ENCODE results near the gene RBPJL. TPM values are rescaled to one million over a fixed set of nuclear protein-coding genes. Genes with fewer than 3 reads are reported as not detected.

Gene RBPJL
- not detected in 2 replicates for total RNA-seq (2014; rRNA removed)
- Bru-seq, nascent RNA, result not detected
- BruChase-seq, experiment 1, labeled RNA remaining after a 6-hour chase, result not detected
- not detected for BruChase-seq, experiment 2, labeled RNA remaining after a 2-hour chase
- long read RNA-seq, partial matches to known transcripts, result 0 of 1 reads
- long read RNA-seq, other reads (novel, unspliced or antisense), result 1 of 1 reads

DNA sequence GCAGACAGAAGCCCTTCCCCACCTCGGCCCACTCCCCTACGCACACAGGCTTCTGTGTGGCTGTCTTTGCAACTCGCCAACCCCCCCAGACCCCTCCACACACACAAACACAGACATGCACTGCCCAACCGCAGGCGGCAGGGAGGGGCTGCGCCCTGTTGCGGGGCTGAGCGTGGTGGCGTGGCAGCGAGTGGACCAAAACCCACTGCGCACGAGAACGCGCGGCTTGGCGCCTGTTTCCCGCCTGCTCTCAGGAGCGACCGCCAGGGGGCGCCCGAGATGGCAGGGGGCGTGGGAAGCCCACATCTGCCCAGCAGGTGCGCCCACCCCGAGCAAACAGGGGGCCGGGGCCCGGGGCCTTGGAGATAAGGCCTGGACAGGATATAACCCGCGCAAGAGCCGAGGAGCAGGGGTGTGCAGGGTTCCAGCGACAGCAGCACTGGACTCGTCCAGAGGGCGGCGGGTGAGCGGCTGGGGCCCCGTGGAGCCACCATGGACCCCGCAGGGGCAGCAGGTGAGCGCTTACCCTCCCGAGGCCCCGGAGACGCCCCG, at the start of gene RBPJL:
Gene RBPJL, plus strand, starts transcription at position 410 of the 552 bp plus-strand sequence. Its CDS starts 83 bp downstream, at position 493.
- Histone ChIP-seq H3K36me3 (ENCODE audit: low read depth, low read length) (no peaks in the 10 kb centered on the region), H2AFZ (ENCODE audit: low read length) (no peak within 1 kb of the TSS)
- TF ChIP-seq, protein P1, sequence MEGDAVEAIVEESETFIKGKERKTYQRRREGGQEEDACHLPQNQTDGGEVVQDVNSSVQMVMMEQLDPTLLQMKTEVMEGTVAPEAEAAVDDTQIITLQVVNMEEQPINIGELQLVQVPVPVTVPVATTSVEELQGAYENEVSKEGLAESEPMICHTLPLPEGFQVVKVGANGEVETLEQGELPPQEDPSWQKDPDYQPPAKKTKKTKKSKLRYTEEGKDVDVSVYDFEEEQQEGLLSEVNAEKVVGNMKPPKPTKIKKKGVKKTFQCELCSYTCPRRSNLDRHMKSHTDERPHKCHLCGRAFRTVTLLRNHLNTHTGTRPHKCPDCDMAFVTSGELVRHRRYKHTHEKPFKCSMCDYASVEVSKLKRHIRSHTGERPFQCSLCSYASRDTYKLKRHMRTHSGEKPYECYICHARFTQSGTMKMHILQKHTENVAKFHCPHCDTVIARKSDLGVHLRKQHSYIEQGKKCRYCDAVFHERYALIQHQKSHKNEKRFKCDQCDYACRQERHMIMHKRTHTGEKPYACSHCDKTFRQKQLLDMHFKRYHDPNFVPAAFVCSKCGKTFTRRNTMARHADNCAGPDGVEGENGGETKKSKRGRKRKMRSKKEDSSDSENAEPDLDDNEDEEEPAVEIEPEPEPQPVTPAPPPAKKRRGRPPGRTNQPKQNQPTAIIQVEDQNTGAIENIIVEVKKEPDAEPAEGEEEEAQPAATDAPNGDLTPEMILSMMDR (conservative IDR thresholded peaks at IDR 0.05; ENCODE audit: low read depth, low read length), result peak; percentile 86
- no peak for TF ChIP-seq EZH2 (IDR thresholded peaks at IDR 0.05; ENCODE audit: low read length, unreplicated experiment)

GRCh38 chr20:45257161-45257560, 49.5 kb upstream of the RBPJL start:
- DNase-seq, result peak; percentile 13

More for the DNA sequence above, at the start of gene RBPJL:
- no peaks in the 10 kb centered on the region for H3K4me1 ChIP-seq (ENCODE audit: insufficient read depth, low read length)
- intact Hi-C loops (cut with micrococcal nuclease), result no loop called here
- DNase-seq, result no peak
- H3K9me3 ChIP-seq (ENCODE audit: low read length), result no peaks in the 10 kb centered on the region
- BruUV-seq (replicated peaks), result no TSS peak
- ChIA-PET POLR2A (ENCODE audit: unreplicated experiment) (no interaction called here), CTCF (interaction anchor here (0.7 kb wide), 1 partner anchor 293 kb away, joined by 3 read pairs; no protein-coding TSS in a partner anchor)
- no peak within 1 kb of the TSS for H3K4me3 ChIP-seq (ENCODE audit: low read length)
- no peaks in the 10 kb centered on the region for H3K9me2 ChIP-seq (replicated peaks; ENCODE audit: low read length)
- no peaks in the 10 kb centered on the region for H3K27me3 ChIP-seq (ENCODE audit: low read length)
- no peaks in the 10 kb centered on the region for H3F3A ChIP-seq (ENCODE audit: low read length, unreplicated experiment)
- no peak within 1 kb of the TSS for H3K4me2 ChIP-seq (ENCODE audit: low read length)
- no peak within 1 kb of the TSS for H3K27ac ChIP-seq (ENCODE audit: low read length)
- no peaks in the 10 kb centered on the region for H3K79me2 ChIP-seq (ENCODE audit: low read length)
- H4K20me1 ChIP-seq (ENCODE audit: low read length), result no peaks in the 10 kb centered on the region
- no peak within 1 kb of the TSS for H3K9ac ChIP-seq (ENCODE audit: low read length)
- no peak for ATAC-seq

DNA sequence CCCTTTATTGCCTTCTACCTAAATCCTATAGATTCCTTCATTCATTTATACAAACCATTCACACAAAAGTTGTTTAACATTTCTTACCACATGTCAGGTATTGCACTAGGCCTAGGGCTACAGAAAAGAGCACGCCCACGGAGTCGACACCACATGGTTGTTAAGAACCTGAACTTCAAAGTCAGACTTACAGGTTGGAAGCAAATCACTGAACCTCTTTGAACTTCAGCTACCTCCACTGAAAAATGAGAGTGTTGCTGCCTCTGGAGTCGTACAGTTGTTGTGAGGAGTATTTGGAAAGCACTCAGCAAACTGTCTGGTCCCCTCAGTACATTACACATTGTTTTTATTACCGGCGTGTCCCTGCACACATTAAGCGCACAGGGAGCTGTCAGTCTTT, 48.9 kb upstream of the RBPJL start:
- Histone ChIP-seq H3K4me2 (ENCODE audit: low read length) (no peak overlapping the region), H3K4me1 (ENCODE audit: insufficient read depth, low read length) (peaks cover 30% of the 10 kb centered on the region), H2AFZ (ENCODE audit: low read length) (no peak overlapping the region), H3K79me2 (ENCODE audit: low read length) (0 out of 2 replicates have a peak, but pooled peaks cover 6% of the 10 kb centered on the region), H3K4me3 (ENCODE audit: low read length) (no peak overlapping the region), H4K20me1 (ENCODE audit: low read length) (no peaks in the 10 kb centered on the region), H3K9me3 (ENCODE audit: low read length) (no peaks in the 10 kb centered on the region), H3K36me3 (ENCODE audit: low read depth, low read length) (no peaks in the 10 kb centered on the region), H3K27ac (ENCODE audit: low read length) (no peak overlapping the region), H3K9ac (ENCODE audit: low read length) (no peak overlapping the region), H3F3A (ENCODE audit: low read length, unreplicated experiment) (no peaks in the 10 kb centered on the region), H3K27me3 (ENCODE audit: low read length) (no peaks in the 10 kb centered on the region), H3K9me2 (replicated peaks; ENCODE audit: low read length) (no peaks in the 10 kb centered on the region)
- POLR2A ChIA-PET (ENCODE audit: unreplicated experiment), result no interaction called here
- ATAC-seq (no peak), DNase-seq (no peak)
- intact Hi-C loops (cut with micrococcal nuclease), result no loop called here
- no TSS peak for BruUV-seq (replicated peaks)
- CTCF ChIA-PET, result no interaction called here
- TF ChIP-seq, protein P1 (conservative IDR thresholded peaks at IDR 0.05; ENCODE audit: low read depth, low read length), result no peak
- TF ChIP-seq EZH2 (IDR thresholded peaks at IDR 0.05; ENCODE audit: low read length, unreplicated experiment) (no peak), EZH2phosphoT487 (IDR thresholded peaks at IDR 0.05; ENCODE audit: borderline replicate concordance, low read length) (no peak)

More at GRCh38 chr20:45257161-45257560, 49.5 kb upstream of the RBPJL start:
- no peak for ATAC-seq
- H3K27me3 ChIP-seq (ENCODE audit: low read length), result no peaks in the 10 kb centered on the region
- no peak overlapping the region for H3K4me2 ChIP-seq (ENCODE audit: low read length)
- H3K79me2 ChIP-seq (ENCODE audit: low read length), result 0 out of 2 replicates have a peak, but pooled peaks cover 6% of the 10 kb centered on the region
- intact Hi-C loops (cut with micrococcal nuclease), result no loop called here
- CTCF ChIA-PET, result no interaction called here
- H3K36me3 ChIP-seq (ENCODE audit: low read depth, low read length), result no peaks in the 10 kb centered on the region
- no peaks in the 10 kb centered on the region for H3K9me2 ChIP-seq (replicated peaks; ENCODE audit: low read length)
- no peaks in the 10 kb centered on the region for H3K9me3 ChIP-seq (ENCODE audit: low read length)
- POLR2A ChIA-PET (ENCODE audit: unreplicated experiment), result no interaction called here
- TF ChIP-seq, protein P1 (conservative IDR thresholded peaks at IDR 0.05; ENCODE audit: low read depth, low read length), result no peak
- TF ChIP-seq EZH2 (IDR thresholded peaks at IDR 0.05; ENCODE audit: low read length, unreplicated experiment) (no peak), EZH2phosphoT487 (IDR thresholded peaks at IDR 0.05; ENCODE audit: borderline replicate concordance, low read length) (no peak)
- H4K20me1 ChIP-seq (ENCODE audit: low read length), result no peaks in the 10 kb centered on the region
- H2AFZ ChIP-seq (ENCODE audit: low read length), result no peak overlapping the region
- no TSS peak for BruUV-seq (replicated peaks)
- H3K27ac ChIP-seq (ENCODE audit: low read length), result no peak overlapping the region
- H3K4me3 ChIP-seq (ENCODE audit: low read length), result no peak overlapping the region
- H3K4me1 ChIP-seq (ENCODE audit: insufficient read depth, low read length), result peaks cover 36% of the 10 kb centered on the region
- no peak overlapping the region for H3K9ac ChIP-seq (ENCODE audit: low read length)
- H3F3A ChIP-seq (ENCODE audit: low read length, unreplicated experiment), result no peaks in the 10 kb centered on the region
